Karpas-422 (cell line): ENCODE measurements around the gene HOXD12. TPM values are rescaled to one million over a fixed set of nuclear protein-coding genes. Genes with fewer than 3 reads are reported as not detected.

ENCODE experiments used
- DNase-seq: peaks from one replicate; pipeline ENCODE4 v3.0.0-alpha.2; 2015
- H2AFZ ChIP-seq: fragments of 200-600 bp; sonication (generic); 2 replicates; pipeline ENCODE4 v1.6.1; 2014; ENCODE audit warnings: antibody characterized with exemption, low read length, mixed read lengths
- H3K27ac ChIP-seq: fragments of 200-600 bp; sonication (generic); 2 replicates; pipeline ENCODE4 v1.5.1; 2014; ENCODE audit warnings: mild to moderate bottlenecking, low read length, moderate library complexity
- H3K27me3 ChIP-seq: fragments of 200-600 bp; sonication (generic); 2 replicates; pipeline ENCODE4 v1.6.1; 2014; ENCODE audit warnings: low read length, mixed read lengths
- H3K36me3 ChIP-seq: fragments of 200-600 bp; sonication (generic); 2 replicates; pipeline ENCODE4 v1.6.1; 2014; ENCODE audit warnings: low read length, mixed read lengths; ENCODE audit not compliant: insufficient read depth
- H3K4me1 ChIP-seq: fragments of 200-600 bp; sonication (generic); 2 replicates; pipeline ENCODE4 v1.6.1; 2014; ENCODE audit warnings: mild to moderate bottlenecking, low read length, mixed read lengths
- H3K4me2 ChIP-seq: fragments of 200-600 bp; sonication (generic); 2 replicates; pipeline ENCODE4 v1.6.1; 2014; ENCODE audit warnings: low read length, low read depth, mild to moderate bottlenecking; ENCODE audit not compliant: poor library complexity, severe bottlenecking
- H3K4me3 ChIP-seq: fragments of 200-600 bp; sonication (generic); 2 replicates; pipeline ENCODE4 v1.5.1; 2014; ENCODE audit warnings: mild to moderate bottlenecking, antibody characterized with exemption, low read length, mixed read lengths
- H3K79me2 ChIP-seq: fragments of 200-600 bp; sonication (generic); 2 replicates; pipeline ENCODE4 v1.6.1; 2014; ENCODE audit warnings: mild to moderate bottlenecking, low read length, mixed read lengths
- H3K9ac ChIP-seq: fragments of 200-600 bp; sonication (generic); 2 replicates; pipeline ENCODE4 v1.6.0; 2014; ENCODE audit warnings: low read length
- H3K9me2 ChIP-seq: fragments of 200-600 bp; sonication (generic), shearing (Covaris generic); replicated peaks from 2 replicates; pipeline ENCODE4 v1.6.0; 2014; ENCODE audit warnings: mild to moderate bottlenecking, low read length, moderate library complexity; ENCODE audit not compliant: insufficient read depth
- H3K9me3 ChIP-seq: fragments of 300-700, 200-600 bp; sonication (generic); 2 replicates; pipeline ENCODE4 v1.6.1; 2014; ENCODE audit warnings: low read length, mixed read lengths
- H4K20me1 ChIP-seq: fragments of 200-600 bp; sonication (generic); 2 replicates; pipeline ENCODE4 v1.6.1; 2014; ENCODE audit warnings: mild to moderate bottlenecking, antibody characterized with exemption, low read length, low read depth; ENCODE audit not compliant: insufficient read depth
- total RNA-seq: library from RNA; depleted of rRNA; stranded (reverse); fragments of >200 nt; shearing (Covaris generic); gene quantifications from 2 replicates; pipeline ENCODE4 v1.2.3, GENCODE V29; 2014; ENCODE audit warnings: low replicate concordance

HOXD12 gene
- total RNA-seq, 1 experiment from 2014 or later: 1.0 TPM

DNA sequence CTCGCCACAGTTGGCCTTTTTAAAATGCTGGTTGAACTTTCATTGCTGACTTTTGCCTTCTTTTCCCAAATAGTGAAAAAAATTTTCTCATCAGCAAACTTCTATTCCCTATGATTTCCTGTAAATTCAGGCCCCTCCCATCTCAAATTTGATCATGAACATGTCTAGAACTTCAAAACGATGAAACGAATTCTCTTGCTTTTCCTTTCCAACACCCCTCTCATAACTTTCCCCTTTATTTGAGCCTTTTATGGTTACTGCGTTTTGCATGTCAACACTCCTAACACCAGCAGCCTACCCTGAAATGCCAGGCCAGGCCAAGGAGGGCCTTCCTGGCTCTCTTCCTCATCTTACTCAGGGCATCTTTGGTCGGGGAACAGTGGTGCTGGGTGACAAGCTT is 8.7 kb upstream of the HOXD12 start:
- Histone ChIP-seq H3K4me1 (no peaks in the 10 kb centered on the region), H4K20me1 (no peaks in the 10 kb centered on the region), H3K79me2 (no peaks in the 10 kb centered on the region), H3K27me3 (no peaks in the 10 kb centered on the region), H2AFZ (no peak overlapping the region), H3K9me3 (no peaks in the 10 kb centered on the region), H3K36me3 (no peaks in the 10 kb centered on the region), H3K9me2 (no peaks in the 10 kb centered on the region), H3K9ac (no peak overlapping the region), H3K4me2 (no peak overlapping the region), H3K4me3 (no peak overlapping the region), H3K27ac (no peak overlapping the region)
- no peak for DNase-seq

GRCh38 chr2:176091329-176092258 is 8.0 kb upstream of the HOXD12 start:
- Histone ChIP-seq H3K27me3 (no peaks in the 10 kb centered on the region), H3K4me2 (no peak overlapping the region), H3K9me2 (no peaks in the 10 kb centered on the region), H3K4me3 (no peak overlapping the region), H3K27ac (no peak overlapping the region), H3K36me3 (no peaks in the 10 kb centered on the region), H3K4me1 (peaks cover 4% of the 10 kb centered on the region), H4K20me1 (no peaks in the 10 kb centered on the region), H3K9ac (no peak overlapping the region), H3K79me2 (no peaks in the 10 kb centered on the region), H2AFZ (no peak overlapping the region), H3K9me3 (no peaks in the 10 kb centered on the region)
- no peak for DNase-seq

- Histone ChIP-seq H3K79me2 (no peaks in the 10 kb centered on the region), H3K9me2 (no peaks in the 10 kb centered on the region), H3K4me1 (peaks cover 12% of the 10 kb centered on the region), H3K4me2 (no peak within 1 kb of the TSS), H3K9me3 (no peaks in the 10 kb centered on the region), H4K20me1 (no peaks in the 10 kb centered on the region), H3K36me3 (no peaks in the 10 kb centered on the region), H3K4me3 (no peak within 1 kb of the TSS), H3K9ac (no peak within 1 kb of the TSS), H3K27ac (no peak within 1 kb of the TSS), H2AFZ (no peak within 1 kb of the TSS), H3K27me3 (no peaks in the 10 kb centered on the region)
- no peak for DNase-seq
Observed at GRCh38 chr2:176092270-176093144, 7.1 kb upstream of the HOXD12 start, which contains the start of gene HOXD13. TSS of gene HOXD13 (plus strand) at chr2:176092721. CDS start at chr2:176092891, 170 bp downstream.

DNA sequence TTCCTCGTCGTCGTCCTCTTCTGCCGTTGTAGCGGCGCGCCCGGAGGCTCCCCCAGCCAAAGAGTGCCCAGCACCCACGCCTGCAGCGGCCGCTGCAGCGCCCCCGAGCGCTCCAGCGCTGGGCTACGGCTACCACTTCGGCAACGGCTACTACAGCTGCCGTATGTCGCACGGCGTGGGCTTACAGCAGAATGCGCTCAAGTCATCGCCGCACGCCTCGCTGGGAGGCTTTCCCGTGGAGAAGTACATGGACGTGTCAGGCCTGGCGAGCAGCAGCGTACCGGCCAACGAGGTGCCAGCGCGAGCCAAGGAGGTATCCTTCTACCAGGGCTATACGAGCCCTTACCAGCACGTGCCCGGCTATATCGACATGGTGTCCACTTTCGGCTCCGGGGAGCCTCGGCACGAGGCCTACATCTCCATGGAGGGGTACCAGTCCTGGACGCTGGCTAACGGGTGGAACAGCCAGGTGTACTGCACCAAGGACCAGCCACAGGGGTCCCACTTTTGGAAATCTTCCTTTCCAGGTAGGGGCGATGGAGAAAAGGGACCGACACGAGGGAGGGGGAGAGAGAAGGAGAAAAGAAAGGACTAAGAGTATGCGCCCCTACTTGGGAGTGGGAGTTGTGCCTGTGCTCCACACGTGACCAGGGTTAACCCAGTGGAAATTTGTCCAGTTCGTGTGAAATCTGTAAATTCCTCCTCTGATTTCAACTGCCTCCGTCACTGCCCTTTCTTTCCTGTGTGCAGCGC is 6.3 kb upstream of the HOXD12 start:
- H3K9ac ChIP-seq: no peak overlapping the region
- no peaks in the 10 kb centered on the region for H3K36me3 ChIP-seq
- H3K9me3 ChIP-seq: no peaks in the 10 kb centered on the region
- no peak overlapping the region for H2AFZ ChIP-seq
- no peaks in the 10 kb centered on the region for H3K9me2 ChIP-seq
- no peak for DNase-seq
- peaks cover 17% of the 10 kb centered on the region for H3K4me1 ChIP-seq
- no peaks in the 10 kb centered on the region for H3K79me2 ChIP-seq
- H3K4me3 ChIP-seq: no peak overlapping the region
- no peaks in the 10 kb centered on the region for H3K27me3 ChIP-seq
- H3K27ac ChIP-seq: no peak overlapping the region
- H4K20me1 ChIP-seq: no peaks in the 10 kb centered on the region
- no peak overlapping the region for H3K4me2 ChIP-seq

- H2AFZ ChIP-seq: no peak overlapping the region
- no peaks in the 10 kb centered on the region for H3K27me3 ChIP-seq
- no peak overlapping the region for H3K27ac ChIP-seq
- peaks cover 17% of the 10 kb centered on the region for H3K4me1 ChIP-seq
- DNase-seq: no peak
- no peak overlapping the region for H3K9ac ChIP-seq
- no peaks in the 10 kb centered on the region for H3K79me2 ChIP-seq
- no peaks in the 10 kb centered on the region for H3K9me2 ChIP-seq
- H3K9me3 ChIP-seq: no peaks in the 10 kb centered on the region
- H3K4me3 ChIP-seq: no peak overlapping the region
- no peaks in the 10 kb centered on the region for H4K20me1 ChIP-seq
- H3K36me3 ChIP-seq: no peaks in the 10 kb centered on the region
- no peak overlapping the region for H3K4me2 ChIP-seq
Observed at GRCh38 chr2:176093898-176094249, 5.7 kb upstream of the HOXD12 start.

- Histone ChIP-seq H3K79me2 (no peaks in the 10 kb centered on the region), H3K9me2 (no peaks in the 10 kb centered on the region), H3K9ac (no peak overlapping the region), H3K9me3 (no peaks in the 10 kb centered on the region), H3K36me3 (no peaks in the 10 kb centered on the region), H3K4me2 (no peak overlapping the region), H2AFZ (no peak overlapping the region), H3K4me3 (no peak overlapping the region), H3K27ac (no peak overlapping the region), H4K20me1 (no peaks in the 10 kb centered on the region), H3K4me1 (peaks cover 17% of the 10 kb centered on the region), H3K27me3 (no peaks in the 10 kb centered on the region)
- DNase-seq: no peak
Observed at GRCh38 chr2:176094349-176094748, 5.2 kb upstream of the HOXD12 start.

DNA sequence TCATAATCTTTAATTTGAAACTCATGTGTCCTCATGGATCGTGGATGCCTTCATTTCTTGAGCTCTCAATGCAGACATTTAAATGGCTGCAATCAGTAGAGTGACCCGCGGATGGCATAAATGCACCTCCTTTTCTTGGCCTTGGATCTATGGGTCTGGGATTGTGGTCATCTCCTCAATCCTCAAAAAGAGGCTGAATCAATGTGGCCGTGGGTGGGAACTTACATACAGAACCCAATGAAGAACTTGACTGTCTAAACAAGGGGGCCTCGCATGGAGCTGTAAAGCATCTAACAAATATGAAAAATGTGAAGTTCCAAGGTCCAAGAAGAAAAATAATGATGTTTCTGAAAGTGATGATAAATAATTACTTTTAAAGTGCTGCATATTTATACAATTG is 4.2 kb upstream of the HOXD12 start:
- no peaks in the 10 kb centered on the region for H3K9me3 ChIP-seq

More for the DNA sequence above, 4.2 kb upstream of the HOXD12 start:
- no peak for DNase-seq
- no peak overlapping the region for H3K9ac ChIP-seq
- no peaks in the 10 kb centered on the region for H3K27me3 ChIP-seq
- no peak overlapping the region for H3K4me2 ChIP-seq
- H3K27ac ChIP-seq: no peak overlapping the region
- H4K20me1 ChIP-seq: no peaks in the 10 kb centered on the region
- H3K4me3 ChIP-seq: no peak overlapping the region
- H3K9me2 ChIP-seq: no peaks in the 10 kb centered on the region
- peaks cover 17% of the 10 kb centered on the region for H3K4me1 ChIP-seq
- no peaks in the 10 kb centered on the region for H3K79me2 ChIP-seq
- H2AFZ ChIP-seq: no peak overlapping the region
- no peaks in the 10 kb centered on the region for H3K36me3 ChIP-seq
